ENCODE measurements around the gene OSER1. TPM values are rescaled to one million over a fixed set of nuclear protein-coding genes. Genes with fewer than 3 reads are reported as not detected.

OSER1 gene
- total RNA-seq (34.7 and 42.7 TPM in 2 replicates), polyA plus RNA-seq (33.8 and 49.4 TPM in 2 replicates)

DNA sequence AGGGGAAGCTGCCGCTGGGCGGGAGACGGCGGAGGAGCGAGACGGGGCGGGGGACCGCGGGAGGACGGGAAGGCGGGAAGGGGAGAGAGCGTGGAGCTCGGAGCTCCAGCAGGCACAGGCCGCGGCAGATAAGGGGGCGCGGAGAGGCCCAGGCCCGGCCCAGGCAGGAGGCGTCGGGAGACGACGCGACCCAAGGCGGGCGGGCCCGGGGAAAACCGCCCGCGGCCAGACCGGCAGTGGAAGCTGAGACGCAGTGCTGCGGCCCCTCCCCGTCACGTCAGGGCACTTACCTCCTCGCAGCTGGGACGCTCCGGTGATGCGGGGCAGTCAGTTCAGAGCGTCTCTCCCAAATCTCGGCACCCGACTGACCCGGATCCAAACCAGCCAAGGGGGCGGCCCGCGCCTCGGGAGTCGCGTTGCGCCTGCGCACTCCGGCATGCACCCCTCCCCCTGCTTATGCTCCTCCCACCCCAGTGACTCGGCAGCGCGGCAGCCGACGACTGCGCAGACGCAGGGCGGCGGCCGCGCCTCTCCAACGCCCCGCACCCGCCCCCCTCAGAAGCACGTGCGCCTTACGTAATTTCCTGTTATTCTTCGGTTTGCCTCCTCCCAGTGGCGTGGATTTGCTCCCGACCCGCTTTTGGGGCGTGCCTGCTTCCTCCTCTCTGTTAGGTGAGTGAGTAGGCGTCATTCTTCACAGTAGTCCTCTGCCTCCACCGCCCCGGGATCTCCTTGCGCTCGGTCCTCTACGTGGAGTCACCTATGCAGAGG lies at the start of gene OSER1:
Gene OSER1, minus strand, starts transcription at position 366 of the 771 bp plus-strand sequence. CDS start 3,814 bp downstream, outside the sequence.
- WGBS (ENCODE audit: low lambda C conversion rate, missing lambda C conversion rate) = under 1% methylated on average over 42 of the region's 79 CpGs
- TF ChIP-seq EZH2 (IDR thresholded peaks at IDR 0.05; ENCODE audit: borderline replicate concordance) = no peak
- TF ChIP-seq, protein P1, sequence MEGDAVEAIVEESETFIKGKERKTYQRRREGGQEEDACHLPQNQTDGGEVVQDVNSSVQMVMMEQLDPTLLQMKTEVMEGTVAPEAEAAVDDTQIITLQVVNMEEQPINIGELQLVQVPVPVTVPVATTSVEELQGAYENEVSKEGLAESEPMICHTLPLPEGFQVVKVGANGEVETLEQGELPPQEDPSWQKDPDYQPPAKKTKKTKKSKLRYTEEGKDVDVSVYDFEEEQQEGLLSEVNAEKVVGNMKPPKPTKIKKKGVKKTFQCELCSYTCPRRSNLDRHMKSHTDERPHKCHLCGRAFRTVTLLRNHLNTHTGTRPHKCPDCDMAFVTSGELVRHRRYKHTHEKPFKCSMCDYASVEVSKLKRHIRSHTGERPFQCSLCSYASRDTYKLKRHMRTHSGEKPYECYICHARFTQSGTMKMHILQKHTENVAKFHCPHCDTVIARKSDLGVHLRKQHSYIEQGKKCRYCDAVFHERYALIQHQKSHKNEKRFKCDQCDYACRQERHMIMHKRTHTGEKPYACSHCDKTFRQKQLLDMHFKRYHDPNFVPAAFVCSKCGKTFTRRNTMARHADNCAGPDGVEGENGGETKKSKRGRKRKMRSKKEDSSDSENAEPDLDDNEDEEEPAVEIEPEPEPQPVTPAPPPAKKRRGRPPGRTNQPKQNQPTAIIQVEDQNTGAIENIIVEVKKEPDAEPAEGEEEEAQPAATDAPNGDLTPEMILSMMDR (IDR thresholded peaks at IDR 0.05; ENCODE audit: poor library complexity) = no peak
- TF ChIP-seq EZH2phosphoT487 (IDR thresholded peaks at IDR 0.05; ENCODE audit: low read depth, severe bottlenecking, unreplicated experiment) = no peak
- Histone ChIP-seq H3K27ac (peak within 1 kb of the TSS; percentile 97), H3K79me2 (peaks cover 65% of the 10 kb centered on the region), H3K9me3 (ENCODE audit: low read depth) (no peaks in the 10 kb centered on the region), H3K27me3 (no peaks in the 10 kb centered on the region), H3K36me3 (replicated peaks; ENCODE audit: insufficient read depth, low read depth) (no peaks in the 10 kb centered on the region), H3K4me1 (ENCODE audit: insufficient read depth) (peaks cover 26% of the 10 kb centered on the region), H2AFZ (peak within 1 kb of the TSS; percentile 22), H4K20me1 (ENCODE audit: insufficient read depth, poor library complexity, severe bottlenecking) (peaks cover 39% of the 10 kb centered on the region), H3K4me2 (peak within 1 kb of the TSS; percentile 92), H3K4me3 (peak within 1 kb of the TSS; percentile 74), H3K9me2 (replicated peaks; ENCODE audit: insufficient read depth) (no peaks in the 10 kb centered on the region)
- peak; percentile 99 for DNase-seq (ENCODE audit: low spot score)

DNA sequence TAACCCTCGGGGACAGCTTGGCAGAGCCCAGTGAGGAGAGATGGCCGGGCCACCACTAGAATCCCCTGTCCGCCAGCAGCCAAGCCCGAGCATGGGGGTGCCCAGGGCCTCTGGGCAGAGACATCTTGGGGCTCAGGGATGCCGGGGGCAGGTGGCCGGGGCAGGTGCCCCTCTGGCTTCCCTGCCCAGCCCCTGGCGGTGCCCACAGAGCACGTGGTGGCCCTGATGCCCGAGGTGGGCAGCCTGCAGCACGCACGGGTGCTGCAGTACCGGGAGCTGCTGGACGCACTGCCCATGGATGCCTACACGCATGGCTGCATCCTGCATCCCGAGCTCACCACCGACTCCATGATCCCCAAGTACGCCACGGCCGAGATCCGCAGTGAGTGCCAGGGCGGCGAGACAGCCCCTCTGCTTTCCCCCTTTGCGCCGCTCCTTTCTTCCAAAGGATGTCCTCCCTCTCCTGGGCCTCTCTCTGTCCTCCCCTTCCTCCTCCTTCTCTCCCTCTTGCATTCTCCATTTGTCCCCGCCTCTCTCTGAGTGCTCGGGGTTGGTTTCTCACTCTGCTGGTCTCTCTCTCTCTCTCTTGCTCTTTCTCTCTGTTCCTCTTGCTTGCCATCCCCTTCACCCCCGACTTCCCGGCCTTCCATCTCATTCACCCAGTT lies 47.8 kb upstream of the OSER1 start:
- TF ChIP-seq, protein P1 (IDR thresholded peaks at IDR 0.05; ENCODE audit: poor library complexity) = no peak
- TF ChIP-seq EZH2phosphoT487 (IDR thresholded peaks at IDR 0.05; ENCODE audit: low read depth, severe bottlenecking, unreplicated experiment) (no peak), EZH2 (IDR thresholded peaks at IDR 0.05; ENCODE audit: borderline replicate concordance) (no peak)
- no peak for DNase-seq (ENCODE audit: low spot score)
- no peak overlapping the region for H3K27ac ChIP-seq
- no peak overlapping the region for H2AFZ ChIP-seq
- no peaks in the 10 kb centered on the region for H3K4me1 ChIP-seq (ENCODE audit: insufficient read depth)
- H4K20me1 ChIP-seq (ENCODE audit: insufficient read depth, poor library complexity, severe bottlenecking) = no peaks in the 10 kb centered on the region
- H3K79me2 ChIP-seq = no peaks in the 10 kb centered on the region
- no peak overlapping the region for H3K4me2 ChIP-seq
- H3K9me2 ChIP-seq (replicated peaks; ENCODE audit: insufficient read depth) = no peaks in the 10 kb centered on the region
- no peaks in the 10 kb centered on the region for H3K36me3 ChIP-seq (replicated peaks; ENCODE audit: insufficient read depth, low read depth)
- H3K27me3 ChIP-seq = no peaks in the 10 kb centered on the region
- 94% methylated on average over 26 of the region's 28 CpGs for WGBS (ENCODE audit: low lambda C conversion rate, missing lambda C conversion rate)
- no peaks in the 10 kb centered on the region for H3K9me3 ChIP-seq (ENCODE audit: low read depth)
- H3K4me3 ChIP-seq = no peak overlapping the region

DNA sequence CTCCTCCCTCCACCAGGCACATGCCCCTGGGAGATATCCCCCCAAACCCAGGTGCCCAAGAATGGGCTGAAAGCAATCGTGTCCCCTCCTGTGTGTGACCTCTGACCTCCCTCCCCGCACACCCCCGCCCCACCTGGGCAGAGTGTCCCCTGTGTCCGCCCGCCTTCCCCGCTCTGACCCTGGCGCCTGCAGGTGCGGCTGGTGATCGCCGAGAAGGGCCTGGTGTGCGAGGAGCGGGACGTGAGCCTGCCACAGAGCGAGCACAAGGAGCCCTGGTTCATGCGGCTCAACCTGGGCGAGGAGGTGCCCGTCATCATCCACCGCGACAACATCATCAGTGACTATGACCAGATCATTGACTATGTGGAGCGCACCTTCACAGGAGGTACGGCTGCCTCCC lies 46.4 kb upstream of the OSER1 start:
- no peaks in the 10 kb centered on the region for H3K79me2 ChIP-seq
- H3K27me3 ChIP-seq = no peaks in the 10 kb centered on the region
- no peaks in the 10 kb centered on the region for H3K9me3 ChIP-seq (ENCODE audit: low read depth)
- H3K4me1 ChIP-seq (ENCODE audit: insufficient read depth) = no peaks in the 10 kb centered on the region
- no peaks in the 10 kb centered on the region for H4K20me1 ChIP-seq (ENCODE audit: insufficient read depth, poor library complexity, severe bottlenecking)
- H3K27ac ChIP-seq = no peak overlapping the region
- H3K4me3 ChIP-seq = no peak overlapping the region
- WGBS (ENCODE audit: low lambda C conversion rate, missing lambda C conversion rate) = 93% methylated on average over 19 of the region's 21 CpGs
- H2AFZ ChIP-seq = no peak overlapping the region
- H3K4me2 ChIP-seq = no peak overlapping the region
- TF ChIP-seq EZH2 (IDR thresholded peaks at IDR 0.05; ENCODE audit: borderline replicate concordance) = no peak
- TF ChIP-seq EZH2phosphoT487 (IDR thresholded peaks at IDR 0.05; ENCODE audit: low read depth, severe bottlenecking, unreplicated experiment) = no peak
- TF ChIP-seq, protein P1 (IDR thresholded peaks at IDR 0.05; ENCODE audit: poor library complexity) = no peak
- H3K9me2 ChIP-seq (replicated peaks; ENCODE audit: insufficient read depth) = no peaks in the 10 kb centered on the region
- DNase-seq (ENCODE audit: low spot score) = no peak
- no peaks in the 10 kb centered on the region for H3K36me3 ChIP-seq (replicated peaks; ENCODE audit: insufficient read depth, low read depth)
